Omental fat pad (tissue), 4 donors: ENCODE data around the gene RB1. TPM values are rescaled to one million over a fixed set of nuclear protein-coding genes. Genes with fewer than 3 reads are reported as not detected.

Experiments
- ATAC-seq: fragments of 150-250 bp; one replicate; pipeline ENCODE4 v1.9.1; 2016; ENCODE audit warnings: mild to moderate bottlenecking, moderate library complexity; ENCODE audit not compliant: low FRiP score
- DNase-seq: peaks from one replicate; pipeline ENCODE4 v3.0.0-alpha.2; 2019; ENCODE audit warnings: low spot score
- total RNA-seq, 4 donors: library from RNA; depleted of rRNA; stranded (reverse); fragments of >200 nt; gene quantifications; one replicate each; pipeline ENCODE4 v1.1.0, GENCODE V29; 2016
- TF ChIP-seq, protein P1 (sequence below), 3 donors: fragments of 450-650 bp; IDR thresholded peaks; one replicate each; pipeline ENCODE4 v1.5.1; 2016 to 2017; ENCODE audit warnings: antibody characterized with exemption in 3 of 3, mild to moderate bottlenecking in 3 of 3, moderate library complexity in 2 of 3

Gene RB1
- total RNA-seq, 4 donors from 2014 or later: 26.5 to 42.6 (median 37.5) TPM

- DNase-seq: no peak
- TF ChIP-seq, protein P1, sequence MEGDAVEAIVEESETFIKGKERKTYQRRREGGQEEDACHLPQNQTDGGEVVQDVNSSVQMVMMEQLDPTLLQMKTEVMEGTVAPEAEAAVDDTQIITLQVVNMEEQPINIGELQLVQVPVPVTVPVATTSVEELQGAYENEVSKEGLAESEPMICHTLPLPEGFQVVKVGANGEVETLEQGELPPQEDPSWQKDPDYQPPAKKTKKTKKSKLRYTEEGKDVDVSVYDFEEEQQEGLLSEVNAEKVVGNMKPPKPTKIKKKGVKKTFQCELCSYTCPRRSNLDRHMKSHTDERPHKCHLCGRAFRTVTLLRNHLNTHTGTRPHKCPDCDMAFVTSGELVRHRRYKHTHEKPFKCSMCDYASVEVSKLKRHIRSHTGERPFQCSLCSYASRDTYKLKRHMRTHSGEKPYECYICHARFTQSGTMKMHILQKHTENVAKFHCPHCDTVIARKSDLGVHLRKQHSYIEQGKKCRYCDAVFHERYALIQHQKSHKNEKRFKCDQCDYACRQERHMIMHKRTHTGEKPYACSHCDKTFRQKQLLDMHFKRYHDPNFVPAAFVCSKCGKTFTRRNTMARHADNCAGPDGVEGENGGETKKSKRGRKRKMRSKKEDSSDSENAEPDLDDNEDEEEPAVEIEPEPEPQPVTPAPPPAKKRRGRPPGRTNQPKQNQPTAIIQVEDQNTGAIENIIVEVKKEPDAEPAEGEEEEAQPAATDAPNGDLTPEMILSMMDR (IDR thresholded peaks at IDR 0.05): no peak
- no peak for ATAC-seq
Observed at GRCh38 chr13:48403913-48404312, 100.4 kb downstream of the RB1 start.

GRCh38 chr13:48404952-48405351 lies 101.4 kb downstream of the RB1 start:
- TF ChIP-seq, protein P1 (IDR thresholded peaks at IDR 0.05): no peak
- DNase-seq (no peak), ATAC-seq (no peak)

DNA sequence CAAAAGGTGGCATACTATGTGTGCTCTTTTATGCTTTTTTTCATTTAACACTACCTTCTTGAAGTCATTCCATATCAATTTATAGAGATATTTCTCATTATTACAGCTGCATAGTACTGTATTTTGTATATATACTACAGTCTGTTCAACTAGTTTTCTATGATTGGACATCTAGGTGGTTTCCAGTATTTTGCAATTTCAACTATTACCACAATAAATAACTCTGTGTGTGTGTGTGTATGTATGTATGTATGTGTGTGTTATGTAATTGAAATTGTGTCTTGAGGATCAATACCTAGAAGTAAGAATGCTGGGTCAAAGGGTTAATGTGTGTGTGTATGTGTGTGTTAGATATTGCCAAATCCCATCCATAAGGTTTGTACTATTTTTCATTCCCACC lies 102.3 kb downstream of the RB1 start:
- no peak for ATAC-seq
- TF ChIP-seq, protein P1 (IDR thresholded peaks at IDR 0.05): no peak
- DNase-seq: no peak

DNA sequence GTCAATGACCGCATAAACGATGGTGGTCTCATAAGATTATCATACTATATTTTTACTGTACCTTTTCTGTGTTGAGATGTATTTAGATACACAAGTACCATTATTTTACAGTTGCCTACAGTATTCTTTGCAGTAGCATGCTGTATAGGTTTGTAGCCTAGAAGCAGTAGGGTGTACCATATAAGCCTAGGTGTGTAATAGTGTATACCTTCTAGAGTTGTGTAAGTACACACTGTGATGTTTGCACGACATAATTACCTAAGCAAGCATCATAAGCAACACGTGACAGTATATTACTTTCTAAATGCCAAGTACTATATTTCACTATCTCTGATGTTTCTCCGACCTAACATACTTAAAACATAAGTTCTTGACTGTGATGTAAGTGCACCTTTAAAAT lies 106.6 kb downstream of the RB1 start:
- ATAC-seq: no peak

DNA sequence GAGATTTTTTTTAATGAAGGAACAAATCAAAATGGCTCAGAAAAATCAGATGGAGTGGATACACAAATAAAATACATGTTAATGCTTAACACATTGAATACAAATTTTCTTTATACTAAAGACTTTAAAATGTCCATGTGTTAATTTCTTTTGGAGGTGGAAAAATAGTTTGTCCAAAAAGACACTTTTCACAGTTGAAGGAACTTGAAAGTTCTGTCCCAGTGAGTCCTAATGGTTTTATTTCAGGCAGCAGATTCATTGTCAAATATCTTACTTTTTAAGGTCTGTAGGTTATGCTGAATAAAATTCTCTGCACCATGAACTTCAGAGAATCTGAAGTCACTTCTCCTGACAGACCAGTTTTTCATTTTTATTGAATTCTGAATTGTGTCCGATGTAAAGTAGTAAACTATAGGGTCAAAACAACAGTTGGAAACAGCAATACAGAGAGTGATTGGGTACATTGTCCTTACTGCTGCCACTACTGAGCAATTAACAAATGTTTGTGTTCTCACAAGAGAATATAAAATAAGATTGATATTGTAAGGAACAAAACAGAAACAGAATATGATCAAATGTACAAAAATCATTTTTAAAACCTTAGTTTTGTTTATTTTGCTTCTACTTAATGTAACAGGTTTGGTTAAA lies 107.7 kb downstream of the RB1 start:
- ATAC-seq (no peak), DNase-seq (no peak)
- TF ChIP-seq, protein P1 (IDR thresholded peaks at IDR 0.05): no peak

More for the DNA sequence above, 106.6 kb downstream of the RB1 start:
- TF ChIP-seq, protein P1 (IDR thresholded peaks at IDR 0.05): no peak
- no peak for DNase-seq

GRCh38 chr13:48411841-48412531 lies 108.4 kb downstream of the RB1 start:
- no peak for DNase-seq
- TF ChIP-seq, protein P1 (IDR thresholded peaks at IDR 0.05): no peak
- no peak for ATAC-seq

GRCh38 chr13:48412881-48413351 lies 109.4 kb downstream of the RB1 start, which contains the start of gene LPAR6:
Gene LPAR6, minus strand, starts transcription at chr13:48413113. Its CDS starts 690 bp downstream, at chr13:48412423.
- ATAC-seq (peak; percentile 73), DNase-seq (no peak)
- TF ChIP-seq, protein P1 (IDR thresholded peaks at IDR 0.05): no peak
